ENCODE data around the gene CNTNAP5. TPM values are rescaled to one million over a fixed set of nuclear protein-coding genes. Genes with fewer than 3 reads are reported as not detected.

CNTNAP5 gene
- total and polyA plus RNA-seq, 2 experiments from 2014 or later, result 0.28 TPM; not detected in 1

DNA sequence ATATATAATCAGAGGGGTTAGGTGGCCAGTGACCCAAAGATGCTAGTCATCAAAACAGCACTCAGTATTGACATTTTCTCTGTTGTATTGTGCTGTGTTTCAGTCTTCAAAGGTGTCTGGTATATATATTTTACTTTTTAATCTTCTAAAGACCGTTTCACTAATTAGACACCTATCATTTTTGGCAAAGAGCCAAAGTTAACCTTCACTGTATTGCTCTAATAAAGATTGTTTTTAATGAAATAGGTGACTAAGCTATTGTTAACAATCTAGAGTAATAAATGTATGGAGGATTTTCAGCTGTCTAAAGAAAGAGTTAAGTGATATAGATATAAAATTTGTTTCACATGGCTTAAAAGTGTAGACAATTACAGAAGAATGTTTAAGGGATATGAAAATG lies 264.0 kb downstream of the CNTNAP5 start:
- Histone ChIP-seq H3K27me3 (no peaks in the 10 kb centered on the region), H3K4me1 (ENCODE audit: insufficient read depth) (no peaks in the 10 kb centered on the region), H4K20me1 (ENCODE audit: insufficient read depth, poor library complexity, severe bottlenecking) (no peaks in the 10 kb centered on the region), H3K4me3 (no peak overlapping the region), H2AFZ (no peak overlapping the region), H3K9me2 (replicated peaks; ENCODE audit: insufficient read depth) (no peaks in the 10 kb centered on the region), H3K9me3 (ENCODE audit: low read depth) (no peaks in the 10 kb centered on the region), H3K79me2 (no peaks in the 10 kb centered on the region), H3K36me3 (replicated peaks; ENCODE audit: insufficient read depth, low read depth) (no peaks in the 10 kb centered on the region), H3K4me2 (no peak overlapping the region), H3K27ac (no peak overlapping the region)
- TF ChIP-seq EZH2phosphoT487 (IDR thresholded peaks at IDR 0.05; ENCODE audit: low read depth, severe bottlenecking, unreplicated experiment) (no peak), EZH2 (IDR thresholded peaks at IDR 0.05; ENCODE audit: borderline replicate concordance) (no peak)
- TF ChIP-seq, protein P1, sequence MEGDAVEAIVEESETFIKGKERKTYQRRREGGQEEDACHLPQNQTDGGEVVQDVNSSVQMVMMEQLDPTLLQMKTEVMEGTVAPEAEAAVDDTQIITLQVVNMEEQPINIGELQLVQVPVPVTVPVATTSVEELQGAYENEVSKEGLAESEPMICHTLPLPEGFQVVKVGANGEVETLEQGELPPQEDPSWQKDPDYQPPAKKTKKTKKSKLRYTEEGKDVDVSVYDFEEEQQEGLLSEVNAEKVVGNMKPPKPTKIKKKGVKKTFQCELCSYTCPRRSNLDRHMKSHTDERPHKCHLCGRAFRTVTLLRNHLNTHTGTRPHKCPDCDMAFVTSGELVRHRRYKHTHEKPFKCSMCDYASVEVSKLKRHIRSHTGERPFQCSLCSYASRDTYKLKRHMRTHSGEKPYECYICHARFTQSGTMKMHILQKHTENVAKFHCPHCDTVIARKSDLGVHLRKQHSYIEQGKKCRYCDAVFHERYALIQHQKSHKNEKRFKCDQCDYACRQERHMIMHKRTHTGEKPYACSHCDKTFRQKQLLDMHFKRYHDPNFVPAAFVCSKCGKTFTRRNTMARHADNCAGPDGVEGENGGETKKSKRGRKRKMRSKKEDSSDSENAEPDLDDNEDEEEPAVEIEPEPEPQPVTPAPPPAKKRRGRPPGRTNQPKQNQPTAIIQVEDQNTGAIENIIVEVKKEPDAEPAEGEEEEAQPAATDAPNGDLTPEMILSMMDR (IDR thresholded peaks at IDR 0.05; ENCODE audit: poor library complexity), result no peak
- WGBS (ENCODE audit: low lambda C conversion rate, missing lambda C conversion rate), result 73% methylated on average over 1 of the region's 1 CpG
- DNase-seq (ENCODE audit: low spot score), result no peak

DNA sequence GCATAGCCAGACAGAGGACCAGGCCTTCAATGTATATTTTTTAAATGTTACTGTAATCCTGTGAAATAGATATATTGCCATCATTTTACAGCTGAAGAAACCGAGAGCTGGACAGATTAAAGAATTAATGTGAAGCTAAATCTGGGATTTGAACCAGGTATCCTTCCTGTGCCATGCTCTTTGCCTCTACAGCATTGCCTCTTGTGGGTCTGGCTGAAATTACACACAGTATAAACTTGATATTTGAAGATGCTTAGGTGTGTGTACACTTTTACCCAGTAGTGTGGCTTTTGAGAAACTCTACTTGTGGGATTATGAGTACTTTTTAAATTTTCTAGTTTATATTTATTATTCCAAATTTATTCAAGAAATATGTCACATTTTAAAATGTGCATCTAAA lies 264.5 kb downstream of the CNTNAP5 start:
- 85% methylated on average over 1 of the region's 1 CpG for WGBS (ENCODE audit: low lambda C conversion rate, missing lambda C conversion rate)
- H3K27ac ChIP-seq, result no peak overlapping the region
- H3K79me2 ChIP-seq, result no peaks in the 10 kb centered on the region
- no peaks in the 10 kb centered on the region for H3K27me3 ChIP-seq
- TF ChIP-seq EZH2 (IDR thresholded peaks at IDR 0.05; ENCODE audit: borderline replicate concordance), result no peak
- TF ChIP-seq, protein P1 (IDR thresholded peaks at IDR 0.05; ENCODE audit: poor library complexity), result no peak
- no peak for TF ChIP-seq EZH2phosphoT487 (IDR thresholded peaks at IDR 0.05; ENCODE audit: low read depth, severe bottlenecking, unreplicated experiment)
- H3K36me3 ChIP-seq (replicated peaks; ENCODE audit: insufficient read depth, low read depth), result no peaks in the 10 kb centered on the region
- H3K9me3 ChIP-seq (ENCODE audit: low read depth), result no peaks in the 10 kb centered on the region
- no peaks in the 10 kb centered on the region for H4K20me1 ChIP-seq (ENCODE audit: insufficient read depth, poor library complexity, severe bottlenecking)
- H3K4me2 ChIP-seq, result no peak overlapping the region
- H3K4me3 ChIP-seq, result no peak overlapping the region
- H3K4me1 ChIP-seq (ENCODE audit: insufficient read depth), result no peaks in the 10 kb centered on the region
- H2AFZ ChIP-seq, result no peak overlapping the region
- no peak for DNase-seq (ENCODE audit: low spot score)
- H3K9me2 ChIP-seq (replicated peaks; ENCODE audit: insufficient read depth), result no peaks in the 10 kb centered on the region

DNA sequence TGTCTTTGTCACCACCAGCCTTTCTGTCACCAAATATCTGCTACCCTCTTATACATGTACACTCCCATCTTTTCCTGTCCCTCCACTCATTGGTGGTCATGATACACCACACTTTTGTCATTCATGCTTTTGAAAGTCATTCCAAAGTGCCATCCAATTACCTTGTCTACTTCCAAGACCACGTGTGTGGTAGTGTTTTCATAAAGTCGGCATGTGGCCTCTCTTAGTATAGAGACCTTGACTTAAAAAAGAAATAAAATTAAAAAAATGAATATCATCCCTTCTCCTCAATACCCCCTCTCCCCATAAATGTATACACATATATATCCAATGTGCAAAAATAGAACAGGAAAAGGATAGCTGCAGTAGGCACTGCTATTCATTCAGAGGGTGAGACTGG lies 271.4 kb downstream of the CNTNAP5 start:
- no peaks in the 10 kb centered on the region for H3K9me2 ChIP-seq (replicated peaks; ENCODE audit: insufficient read depth)
- no peak for DNase-seq (ENCODE audit: low spot score)
- H2AFZ ChIP-seq, result no peak overlapping the region
- H3K4me1 ChIP-seq (ENCODE audit: insufficient read depth), result no peaks in the 10 kb centered on the region
- no peaks in the 10 kb centered on the region for H3K79me2 ChIP-seq
- TF ChIP-seq, protein P1 (IDR thresholded peaks at IDR 0.05; ENCODE audit: poor library complexity), result no peak
- TF ChIP-seq EZH2 (IDR thresholded peaks at IDR 0.05; ENCODE audit: borderline replicate concordance), result no peak
- no peak for TF ChIP-seq EZH2phosphoT487 (IDR thresholded peaks at IDR 0.05; ENCODE audit: low read depth, severe bottlenecking, unreplicated experiment)
- no peaks in the 10 kb centered on the region for H3K36me3 ChIP-seq (replicated peaks; ENCODE audit: insufficient read depth, low read depth)
- no peak overlapping the region for H3K4me3 ChIP-seq
- no peaks in the 10 kb centered on the region for H4K20me1 ChIP-seq (ENCODE audit: insufficient read depth, poor library complexity, severe bottlenecking)
- H3K9me3 ChIP-seq (ENCODE audit: low read depth), result no peaks in the 10 kb centered on the region
- WGBS (ENCODE audit: low lambda C conversion rate, missing lambda C conversion rate), result 73% methylated on average over 2 of the region's 2 CpGs
- H3K27ac ChIP-seq, result no peak overlapping the region
- H3K4me2 ChIP-seq, result no peak overlapping the region
- H3K27me3 ChIP-seq, result no peaks in the 10 kb centered on the region

DNA sequence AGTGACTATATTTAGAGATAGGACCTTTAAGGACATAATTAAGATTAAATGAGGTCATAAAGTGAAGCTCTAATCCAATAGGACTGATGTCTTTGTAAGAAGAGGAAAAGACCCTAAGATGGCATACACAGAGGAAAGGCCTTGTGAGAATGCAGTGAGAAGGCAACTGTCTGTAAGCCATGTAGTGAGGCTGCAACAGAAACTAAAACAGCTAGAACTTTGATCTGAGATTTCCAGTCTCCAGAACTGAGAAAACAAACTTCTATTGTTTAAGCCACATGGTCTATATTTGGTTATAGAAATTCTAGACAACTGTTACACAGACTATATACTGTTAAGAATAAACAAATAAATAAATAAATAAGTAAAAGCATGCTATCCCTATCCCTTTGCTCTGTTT lies 276.8 kb downstream of the CNTNAP5 start:
- Histone ChIP-seq H3K79me2 (no peaks in the 10 kb centered on the region), H3K4me1 (ENCODE audit: insufficient read depth) (no peaks in the 10 kb centered on the region), H3K4me2 (no peak overlapping the region), H4K20me1 (ENCODE audit: insufficient read depth, poor library complexity, severe bottlenecking) (no peaks in the 10 kb centered on the region), H2AFZ (no peak overlapping the region), H3K27ac (no peak overlapping the region), H3K9me3 (ENCODE audit: low read depth) (no peaks in the 10 kb centered on the region), H3K36me3 (replicated peaks; ENCODE audit: insufficient read depth, low read depth) (no peaks in the 10 kb centered on the region), H3K9me2 (replicated peaks; ENCODE audit: insufficient read depth) (no peaks in the 10 kb centered on the region), H3K4me3 (no peak overlapping the region), H3K27me3 (no peaks in the 10 kb centered on the region)
- DNase-seq (ENCODE audit: low spot score), result no peak
- TF ChIP-seq EZH2 (IDR thresholded peaks at IDR 0.05; ENCODE audit: borderline replicate concordance) (no peak), EZH2phosphoT487 (IDR thresholded peaks at IDR 0.05; ENCODE audit: low read depth, severe bottlenecking, unreplicated experiment) (no peak)
- TF ChIP-seq, protein P1 (IDR thresholded peaks at IDR 0.05; ENCODE audit: poor library complexity), result no peak
